HL-60 (cell line): ENCODE data around the gene TAGLN.
"Not testable (repeated sequence)": the region's sequence is repeated elsewhere in the genome, so short reads cannot be mapped to it uniquely, and the experiment has no call there.

Experiments
- DNase-seq, 2 experiments: peaks; one replicate each; pipeline ENCODE4 v3.0.0-alpha.2; 2010 to 2020; ENCODE audit warnings: low read depth in 1 of 2, low spot score in 1 of 2
- H3K27ac ChIP-seq: fragments of 250-450 bp; sonication (Bioruptor Pico); replicated peaks from 2 replicates; pipeline ENCODE4 v1.5.1; 2020; ENCODE audit warnings: mild to moderate bottlenecking, moderate library complexity
- H3K27me3 ChIP-seq: fragments of 250-450 bp; sonication (Bioruptor Pico); 2 replicates; pipeline ENCODE4 v1.5.1; 2021; ENCODE audit warnings: mild to moderate bottlenecking, moderate library complexity; ENCODE audit not compliant: insufficient read depth, poor library complexity, severe bottlenecking
- H3K4me3 ChIP-seq: replicated peaks from 2 replicates; pipeline ENCODE4 v1.5.1; 2011; ENCODE audit warnings: mild to moderate bottlenecking, control low read depth, low read length; ENCODE audit not compliant: insufficient read depth
- CTCF ChIP-seq: IDR thresholded peaks from one replicate; pipeline ENCODE4 v1.5.1; 2011; ENCODE audit warnings: low read length, control low read depth, inconsistent platforms; ENCODE audit not compliant: insufficient read depth
- GABPA ChIP-seq: IDR thresholded peaks from 2 replicates; pipeline ENCODE4 v1.6.1; 2012; ENCODE audit warnings: low read depth
- POLR2AphosphoS5 ChIP-seq: IDR thresholded peaks from 2 replicates; pipeline ENCODE4 v1.6.1; 2012; ENCODE audit warnings: low read depth
- REST ChIP-seq: IDR thresholded peaks from 2 replicates; pipeline ENCODE4 v1.6.1; 2012; ENCODE audit warnings: low read depth; ENCODE audit not compliant: insufficient replicate concordance
- SPI1 ChIP-seq: IDR thresholded peaks from 2 replicates; pipeline ENCODE4 v1.6.1; 2012; ENCODE audit warnings: low read depth, mild to moderate bottlenecking, borderline replicate concordance

TAGLN gene

GRCh38 chr11:117180661-117181585 lies 18.2 kb upstream of the TAGLN start:
- H3K27ac ChIP-seq = no peak overlapping the region
- peak; percentile 67 for TF ChIP-seq CTCF
- no peak for TF ChIP-seq POLR2AphosphoS5
- no peak for TF ChIP-seq GABPA
- DNase-seq = peak; percentile 76 to 83
- no peaks in the 10 kb centered on the region for H3K27me3 ChIP-seq
- H3K4me3 ChIP-seq = no peak overlapping the region

GRCh38 chr11:117181586-117182550 lies 17.3 kb upstream of the TAGLN start:
- DNase-seq = no peak
- Histone ChIP-seq H3K27ac (no peak overlapping the region), H3K27me3 (no peaks in the 10 kb centered on the region), H3K4me3 (no peak overlapping the region)
- no peak for TF ChIP-seq CTCF

GRCh38 chr11:117182551-117182935 lies 16.6 kb upstream of the TAGLN start:
- no peak overlapping the region for H3K4me3 ChIP-seq
- H3K27ac ChIP-seq = no peak overlapping the region
- no peaks in the 10 kb centered on the region for H3K27me3 ChIP-seq
- DNase-seq = no peak
- TF ChIP-seq CTCF = no peak
- no peak for TF ChIP-seq SPI1
- TF ChIP-seq POLR2AphosphoS5 = no peak
- TF ChIP-seq REST = no peak
- TF ChIP-seq GABPA = no peak

GRCh38 chr11:117183178-117183577 lies 16.0 kb upstream of the TAGLN start:
- not testable (repeated sequence) for H3K27ac ChIP-seq, DNase-seq, H3K4me3 ChIP-seq, H3K27me3 ChIP-seq
